WERI-Rb-1 (cell line): ENCODE data around the gene EVA1A.

Source experiments
- DNase-seq: peaks from one replicate; pipeline ENCODE4 v3.0.0-alpha.2; 2020
- H3K27ac ChIP-seq: fragments of 250-450 bp; sonication (Bioruptor Pico); 2 replicates; pipeline ENCODE4 v1.5.1; 2020; ENCODE audit warnings: mild to moderate bottlenecking, moderate library complexity
- H3K27me3 ChIP-seq: fragments of 250-450 bp; sonication (Bioruptor Pico); 2 replicates; pipeline ENCODE4 v1.5.1; 2021; ENCODE audit warnings: mild to moderate bottlenecking, low read depth, moderate library complexity; ENCODE audit not compliant: insufficient read depth, severe bottlenecking
- H3K36me3 ChIP-seq: fragments of 250-450 bp; sonication (Bioruptor Pico); 2 replicates; pipeline ENCODE4 v1.5.1; 2020; ENCODE audit warnings: mild to moderate bottlenecking, moderate library complexity
- H3K4me3 ChIP-seq: 2 replicates; pipeline ENCODE4 v1.5.1; 2011; ENCODE audit warnings: low read depth, mild to moderate bottlenecking, control low read depth, low read length
- H3K9me3 ChIP-seq: fragments of 250-450 bp; sonication (Bioruptor Pico); 2 replicates; pipeline ENCODE4 v1.5.1; 2021; ENCODE audit warnings: mild to moderate bottlenecking, moderate library complexity; ENCODE audit not compliant: severe bottlenecking
- TF ChIP-seq, protein P1 (sequence below): IDR thresholded peaks from 2 replicates; pipeline ENCODE4 v1.5.1; 2011; ENCODE audit warnings: low read depth, mild to moderate bottlenecking, control low read depth, inconsistent platforms, low read length

EVA1A gene

GRCh38 chr2:75524276-75524911, 36.3 kb downstream of the EVA1A start:
- no peak overlapping the region for H3K27ac ChIP-seq
- TF ChIP-seq, protein P1, sequence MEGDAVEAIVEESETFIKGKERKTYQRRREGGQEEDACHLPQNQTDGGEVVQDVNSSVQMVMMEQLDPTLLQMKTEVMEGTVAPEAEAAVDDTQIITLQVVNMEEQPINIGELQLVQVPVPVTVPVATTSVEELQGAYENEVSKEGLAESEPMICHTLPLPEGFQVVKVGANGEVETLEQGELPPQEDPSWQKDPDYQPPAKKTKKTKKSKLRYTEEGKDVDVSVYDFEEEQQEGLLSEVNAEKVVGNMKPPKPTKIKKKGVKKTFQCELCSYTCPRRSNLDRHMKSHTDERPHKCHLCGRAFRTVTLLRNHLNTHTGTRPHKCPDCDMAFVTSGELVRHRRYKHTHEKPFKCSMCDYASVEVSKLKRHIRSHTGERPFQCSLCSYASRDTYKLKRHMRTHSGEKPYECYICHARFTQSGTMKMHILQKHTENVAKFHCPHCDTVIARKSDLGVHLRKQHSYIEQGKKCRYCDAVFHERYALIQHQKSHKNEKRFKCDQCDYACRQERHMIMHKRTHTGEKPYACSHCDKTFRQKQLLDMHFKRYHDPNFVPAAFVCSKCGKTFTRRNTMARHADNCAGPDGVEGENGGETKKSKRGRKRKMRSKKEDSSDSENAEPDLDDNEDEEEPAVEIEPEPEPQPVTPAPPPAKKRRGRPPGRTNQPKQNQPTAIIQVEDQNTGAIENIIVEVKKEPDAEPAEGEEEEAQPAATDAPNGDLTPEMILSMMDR = no peak

GRCh38 chr2:75523313-75524275, 37.1 kb downstream of the EVA1A start:
- no peaks in the 10 kb centered on the region for H3K36me3 ChIP-seq
- H3K27ac ChIP-seq = no peak overlapping the region
- no peak for DNase-seq
- TF ChIP-seq, protein P1 = no peak
- no peaks in the 10 kb centered on the region for H3K9me3 ChIP-seq
- H3K27me3 ChIP-seq = peaks cover 89% of the 10 kb centered on the region
- no peak overlapping the region for H3K4me3 ChIP-seq

More at GRCh38 chr2:75524276-75524911, 36.3 kb downstream of the EVA1A start:
- no peak for DNase-seq
- H3K9me3 ChIP-seq = no peaks in the 10 kb centered on the region
- peaks cover 83% of the 10 kb centered on the region for H3K27me3 ChIP-seq
- no peak overlapping the region for H3K4me3 ChIP-seq
- H3K36me3 ChIP-seq = no peaks in the 10 kb centered on the region

DNA sequence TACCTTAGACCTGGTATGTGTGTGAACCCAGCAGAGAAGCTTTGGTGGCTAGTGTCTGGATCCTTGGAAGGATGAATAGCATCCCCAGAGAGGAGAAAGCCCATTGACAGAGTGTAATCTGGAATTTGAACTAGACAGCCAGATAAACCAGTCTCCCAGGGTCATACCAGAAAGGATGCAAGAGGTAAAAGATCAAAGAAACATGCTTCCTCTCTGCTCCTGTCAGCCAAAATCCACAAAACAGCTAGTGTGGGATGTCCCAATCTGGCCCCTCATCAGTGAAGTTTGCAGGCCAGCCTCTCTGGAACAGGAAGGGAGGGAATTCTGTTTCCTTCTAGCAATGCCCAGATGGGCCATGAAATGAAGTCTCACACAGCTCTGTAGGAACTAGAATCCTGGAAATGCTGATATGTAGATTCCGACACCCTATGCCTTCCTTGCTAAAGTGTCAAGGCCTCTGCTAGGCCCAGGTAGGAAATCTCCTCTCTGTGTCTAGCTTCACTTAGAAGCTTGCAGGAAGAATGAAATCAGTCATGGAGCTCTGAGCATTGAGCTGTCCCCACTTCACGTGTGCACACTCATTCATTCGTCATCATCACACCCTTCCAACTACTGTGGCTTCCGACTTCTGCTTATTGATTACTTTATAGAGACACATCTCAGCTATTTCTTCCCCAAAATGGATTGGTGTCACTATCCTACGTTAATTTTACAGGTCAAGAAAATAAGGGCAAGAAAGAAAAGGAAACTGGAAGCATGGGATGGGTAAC, 38.0 kb downstream of the EVA1A start:
- H3K27me3 ChIP-seq = peaks cover 94% of the 10 kb centered on the region
- TF ChIP-seq, protein P1 = no peak
- no peaks in the 10 kb centered on the region for H3K9me3 ChIP-seq
- H3K27ac ChIP-seq = no peak overlapping the region
- H3K4me3 ChIP-seq = no peak overlapping the region
- no peak for DNase-seq
- no peaks in the 10 kb centered on the region for H3K36me3 ChIP-seq

- TF ChIP-seq, protein P1 = no peak
- no peak for DNase-seq
- Histone ChIP-seq H3K27me3 (peaks cover 92% of the 10 kb centered on the region), H3K9me3 (no peaks in the 10 kb centered on the region), H3K27ac (no peak overlapping the region), H3K36me3 (no peaks in the 10 kb centered on the region), H3K4me3 (no peak overlapping the region)
Observed at GRCh38 chr2:75521225-75521872, 39.4 kb downstream of the EVA1A start.

- no peak for DNase-seq
- H3K27ac ChIP-seq = no peak overlapping the region
- no peaks in the 10 kb centered on the region for H3K9me3 ChIP-seq
- no peaks in the 10 kb centered on the region for H3K36me3 ChIP-seq
- TF ChIP-seq, protein P1 = no peak
- H3K27me3 ChIP-seq = peaks cover 88% of the 10 kb centered on the region
- no peak overlapping the region for H3K4me3 ChIP-seq
Observed at GRCh38 chr2:75519843-75520242, 40.9 kb downstream of the EVA1A start.
